SK-N-SH (cell line): ENCODE results near the gene ELMOD1. TPM values are rescaled to one million over a fixed set of nuclear protein-coding genes. Genes with fewer than 3 reads are reported as not detected.

Experiments
- CTCF ChIA-PET: fragments of 300-600, 350-600 bp; formaldehyde crosslinking; extraction: SDS; loops from one replicate; lab custom pipeline; 2021; lab: Yijun Ruan, JAX
- POLR2A ChIA-PET: fragments of 350-600 bp; sonication (Branson Sonifier 250); formaldehyde crosslinking; extraction: SDS; loops from one replicate; lab custom pipeline; 2020; ENCODE audit warnings: antibody characterized with exemption, inconsistent platforms; lab: Yijun Ruan, JAX
- DNase-seq: peaks from one replicate; pipeline ENCODE4 v3.0.0; 2012
- H2AFZ ChIP-seq: fragments of 200-600 bp; sonication (generic); 2 replicates; pipeline ENCODE4 v1.8.1; 2016; ENCODE audit warnings: antibody characterized with exemption, mild to moderate bottlenecking, low read depth
- H3F3A ChIP-seq: fragments of 200-600 bp; sonication (generic); replicated peaks from 2 replicates; pipeline ENCODE3; 2016; ENCODE audit warnings: antibody characterized with exemption, mild to moderate bottlenecking; ENCODE audit not compliant: insufficient read depth
- H3K27ac ChIP-seq, 2 experiments: fragments of 200-500 bp in 1 of 2; fragments of 200-600 bp in 1 of 2; sonication (Bioruptor generic) in 1 of 2; sonication (generic), shearing (Covaris generic) in 1 of 2; 2 replicates each; pipeline versions ENCODE4 v1.5.1 to v1.6.1; 2014 to 2016; ENCODE audit warnings: low read depth in 2 of 2, inconsistent platforms in 1 of 2, low read length in 1 of 2, mild to moderate bottlenecking in 1 of 2, mixed read lengths in 1 of 2
- H3K27me3 ChIP-seq: fragments of 200-600 bp; sonication (generic), shearing (Covaris generic); 2 replicates; pipeline ENCODE4 v1.6.1; 2016; ENCODE audit warnings: mixed run types; ENCODE audit not compliant: insufficient read depth
- H3K36me3 ChIP-seq, 2 experiments: fragments of 200-500 bp in 1 of 2; fragments of 200-600 bp in 1 of 2; sonication (Bioruptor generic) in 1 of 2; sonication (generic) in 1 of 2; replicated peaks in 1 of 2; 2 replicates each; pipeline versions ENCODE3 to v1.5.1; 2014 to 2016; ENCODE audit warnings: low read length in 1 of 2, mild to moderate bottlenecking in 1 of 2; ENCODE audit not compliant: insufficient read depth in 2 of 2, control insufficient read depth in 1 of 2
- H3K4me1 ChIP-seq, 2 experiments: fragments of 200-500 bp in 1 of 2; fragments of 200-600 bp in 1 of 2; sonication (Bioruptor generic) in 1 of 2; sonication (generic), shearing (Covaris generic) in 1 of 2; 2 replicates each; pipeline versions ENCODE4 v1.5.1 to v1.6.1; 2014 to 2016; ENCODE audit warnings: low read depth in 1 of 2, low read length in 1 of 2, mixed run types in 1 of 2; ENCODE audit not compliant: insufficient read depth in 2 of 2, control insufficient read depth in 1 of 2
- H3K4me2 ChIP-seq: fragments of 200-600 bp; sonication (generic), shearing (Covaris generic); 2 replicates; pipeline ENCODE4 v1.6.1; 2017; ENCODE audit warnings: mixed run types
- H3K4me3 ChIP-seq, 2 experiments: fragments of 200-500 bp in 1 of 2; fragments of 200-600 bp in 1 of 2; sonication (Bioruptor generic) in 1 of 2; sonication (generic), shearing (Covaris generic) in 1 of 2; 2 replicates each; pipeline versions ENCODE4 v1.5.1 to v1.8.1; 2014 to 2016; ENCODE audit warnings: low read depth in 2 of 2, inconsistent platforms in 1 of 2, low read length in 1 of 2, mild to moderate bottlenecking in 1 of 2, mixed read lengths in 1 of 2, moderate library complexity in 1 of 2
- H3K79me2 ChIP-seq: fragments of 200-600 bp; sonication (generic); 2 replicates; pipeline ENCODE4 v1.8.1; 2017; ENCODE audit warnings: mild to moderate bottlenecking; ENCODE audit not compliant: insufficient read depth
- H3K9ac ChIP-seq: fragments of 200-600 bp; sonication (generic); 2 replicates; pipeline ENCODE4 v1.6.1; 2017; ENCODE audit warnings: mixed run types
- H3K9me2 ChIP-seq: fragments of 200-600 bp; sonication (generic); 2 replicates; pipeline ENCODE4 v1.6.1; 2017; ENCODE audit warnings: mixed run types
- H3K9me3 ChIP-seq: fragments of 200-600 bp; sonication (generic); 2 replicates; pipeline ENCODE4 v1.6.1; 2017; ENCODE audit warnings: mixed run types, mild to moderate bottlenecking, moderate library complexity
- H4K20me1 ChIP-seq: fragments of 200-600 bp; sonication (generic); 2 replicates; pipeline ENCODE4 v1.6.1; 2017; ENCODE audit warnings: mild to moderate bottlenecking, mixed run types; ENCODE audit not compliant: insufficient read depth
- CTCF ChIP-seq: fragments of 200-600 bp; sonication (generic); IDR thresholded peaks from 2 replicates; pipeline ENCODE4 v1.6.1; 2017; ENCODE audit warnings: antibody characterized with exemption, mild to moderate bottlenecking, moderate library complexity
- ELF1 ChIP-seq: IDR thresholded peaks from 2 replicates; pipeline ENCODE4 v1.4.0; 2012
- EP300 ChIP-seq, 2 experiments: IDR thresholded peaks; 2 replicates each; pipeline versions ENCODE4 v1.4.0 to v1.6.1; 2012; ENCODE audit warnings: borderline replicate concordance in 1 of 2, low read depth in 1 of 2, low read length in 1 of 2
- FOSL2 ChIP-seq: IDR thresholded peaks from 2 replicates; pipeline ENCODE4 v1.4.0; 2012; ENCODE audit warnings: low read depth, mild to moderate bottlenecking, moderate library complexity, borderline replicate concordance
- GABPA ChIP-seq: IDR thresholded peaks from 2 replicates; pipeline ENCODE4 v1.4.0; 2012; ENCODE audit warnings: low read depth, mild to moderate bottlenecking
- JUND ChIP-seq: IDR thresholded peaks from 2 replicates; pipeline ENCODE4 v1.4.0; 2012
- MXI1 ChIP-seq: IDR thresholded peaks from 2 replicates; pipeline ENCODE4 v1.6.1; 2012; ENCODE audit warnings: mild to moderate bottlenecking, low read depth, low read length, improper control_type of control experiment
- NFIC ChIP-seq: IDR thresholded peaks from 2 replicates; pipeline ENCODE4 v1.4.0; 2012; ENCODE audit warnings: borderline replicate concordance
- NRF1 ChIP-seq: IDR thresholded peaks from 2 replicates; pipeline ENCODE4 v1.6.1; 2012; ENCODE audit warnings: low read depth, mild to moderate bottlenecking, low read length
- POLR2AphosphoS5 ChIP-seq: IDR thresholded peaks from 2 replicates; pipeline ENCODE4 v1.6.1; 2012; ENCODE audit warnings: low read depth, low read length
- RCOR1 ChIP-seq: fragments of 150-350 bp; IDR thresholded peaks from 2 replicates; pipeline ENCODE4 v1.6.1; 2017; ENCODE audit warnings: antibody characterized with exemption, low read length
- RXRA ChIP-seq: IDR thresholded peaks from 2 replicates; pipeline ENCODE4 v1.4.0; 2012; ENCODE audit warnings: low read depth, mild to moderate bottlenecking, borderline replicate concordance
- SMC3 ChIP-seq: IDR thresholded peaks from 2 replicates; pipeline ENCODE4 v1.6.1; 2012; ENCODE audit warnings: low read depth, low read length, improper control_type of control experiment
- TCF12 ChIP-seq: IDR thresholded peaks from 2 replicates; pipeline ENCODE4 v1.4.0; 2012
- TEAD4 ChIP-seq: IDR thresholded peaks from 2 replicates; pipeline ENCODE4 v1.4.0; 2012; ENCODE audit warnings: mild to moderate bottlenecking, borderline replicate concordance; ENCODE audit not compliant: insufficient read depth
- USF2 ChIP-seq: fragments of 150-350 bp; IDR thresholded peaks from 2 replicates; pipeline ENCODE4 v1.6.1; 2017; ENCODE audit warnings: antibody characterized with exemption, low read length, low read depth, borderline replicate concordance
- WGBS: methylation state at CpG from one replicate; pipeline ENCODE4 v1.1.6; 2017; ENCODE audit warnings: low lambda C conversion rate; 5-methylcytosine and 5-hydroxymethylcytosine counted together
- polyA plus RNA-seq, 3 experiments: library from polyadenylated mRNA; depleted of rRNA; stranded (reverse); fragments of >200 nt; gene quantifications; 2 replicates each; pipeline ENCODE4 v1.2.3, GENCODE V29; 2012
- TF ChIP-seq, protein P1 (sequence below): IDR thresholded peaks from 2 replicates; pipeline ENCODE4; 2012

Gene ELMOD1
- polyA plus RNA-seq, 1 of the 3 experiments (the other 2 are of a cell fraction), result not detected

GRCh38 chr11:107665018-107665417 is 74.1 kb downstream of the ELMOD1 start:
- no peak overlapping the region for H3K9ac ChIP-seq
- H2AFZ ChIP-seq, result no peak overlapping the region
- no peaks in the 10 kb centered on the region for H3F3A ChIP-seq
- TF ChIP-seq NRF1, result no peak
- WGBS, result 8% methylated on average over 10 of the region's 10 CpGs
- ChIA-PET POLR2A (no interaction called here), CTCF (interaction anchor here (1.0 to 1.3 kb wide), 2 partner anchors 11 to 27 kb away, joined by 3 read pairs; no protein-coding TSS in a partner anchor)
- H4K20me1 ChIP-seq, result no peaks in the 10 kb centered on the region
- H3K9me3 ChIP-seq, result no peaks in the 10 kb centered on the region
- no peak overlapping the region for H3K4me2 ChIP-seq
- H3K9me2 ChIP-seq, result no peaks in the 10 kb centered on the region
- no peak overlapping the region for H3K4me3 ChIP-seq
- H3K4me1 ChIP-seq, result no peaks in the 10 kb centered on the region; a peak in 1 of 4 replicates
- H3K36me3 ChIP-seq, result no peaks in the 10 kb centered on the region
- no peak overlapping the region for H3K27ac ChIP-seq
- no peaks in the 10 kb centered on the region for H3K79me2 ChIP-seq
- peaks cover 33% of the 10 kb centered on the region; the same call in 1 of the 2 replicates for H3K27me3 ChIP-seq
- DNase-seq, result no peak

DNA sequence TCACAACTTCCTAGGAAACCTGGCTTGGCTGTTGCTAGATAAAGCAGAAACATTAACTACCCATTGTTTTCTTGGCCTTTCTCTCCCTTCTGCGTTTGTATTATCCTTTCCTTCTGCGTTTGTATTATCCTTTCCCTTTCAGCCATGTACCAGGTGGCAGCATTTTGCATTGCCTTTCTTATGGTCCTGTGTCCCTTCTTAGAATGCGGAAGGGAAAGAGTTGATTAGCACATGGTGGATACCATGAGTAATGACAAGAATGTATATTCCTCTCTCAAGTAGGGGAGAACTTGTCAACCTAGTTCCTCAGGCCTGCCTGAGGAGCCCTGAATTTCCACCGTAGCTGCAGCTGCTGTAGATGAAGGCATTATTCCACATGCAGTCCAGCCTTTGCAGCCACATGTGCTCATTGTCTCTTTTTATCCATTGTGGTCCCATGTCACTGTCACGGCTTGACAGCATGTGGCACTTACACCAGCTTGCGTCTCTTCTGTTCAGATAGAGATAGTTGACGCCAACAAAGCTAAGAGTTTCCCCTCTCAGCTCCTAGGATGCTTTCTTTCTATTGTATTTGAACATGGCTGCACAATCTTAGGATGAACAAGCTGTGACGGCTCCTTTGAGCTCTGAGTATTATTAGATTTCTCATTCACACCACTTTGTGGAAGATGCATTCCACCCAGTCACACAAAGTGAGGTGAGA is 76.1 kb downstream of the ELMOD1 start:
- Histone ChIP-seq H3K36me3 (no peaks in the 10 kb centered on the region), H3K9me3 (no peaks in the 10 kb centered on the region), H3K27ac (no peak overlapping the region), H3F3A (no peaks in the 10 kb centered on the region), H2AFZ (no peak overlapping the region), H3K27me3 (peaks cover 47% of the 10 kb centered on the region; the same call in 1 of the 2 replicates), H3K4me1 (no peaks in the 10 kb centered on the region; a peak in 1 of 4 replicates), H3K9me2 (no peaks in the 10 kb centered on the region), H3K4me3 (no peak overlapping the region), H3K9ac (no peak overlapping the region), H3K4me2 (no peak overlapping the region), H4K20me1 (no peaks in the 10 kb centered on the region), H3K79me2 (no peaks in the 10 kb centered on the region)
- TF ChIP-seq POLR2AphosphoS5, result no peak
- no peak for TF ChIP-seq USF2
- TF ChIP-seq FOSL2, result no peak
- TF ChIP-seq ELF1, result no peak
- no peak for TF ChIP-seq RCOR1
- TF ChIP-seq RXRA, result no peak
- TF ChIP-seq CTCF, result no peak
- TF ChIP-seq TEAD4, result no peak
- TF ChIP-seq GABPA, result no peak
- TF ChIP-seq JUND, result no peak
- TF ChIP-seq MXI1, result no peak
- TF ChIP-seq, protein P1, sequence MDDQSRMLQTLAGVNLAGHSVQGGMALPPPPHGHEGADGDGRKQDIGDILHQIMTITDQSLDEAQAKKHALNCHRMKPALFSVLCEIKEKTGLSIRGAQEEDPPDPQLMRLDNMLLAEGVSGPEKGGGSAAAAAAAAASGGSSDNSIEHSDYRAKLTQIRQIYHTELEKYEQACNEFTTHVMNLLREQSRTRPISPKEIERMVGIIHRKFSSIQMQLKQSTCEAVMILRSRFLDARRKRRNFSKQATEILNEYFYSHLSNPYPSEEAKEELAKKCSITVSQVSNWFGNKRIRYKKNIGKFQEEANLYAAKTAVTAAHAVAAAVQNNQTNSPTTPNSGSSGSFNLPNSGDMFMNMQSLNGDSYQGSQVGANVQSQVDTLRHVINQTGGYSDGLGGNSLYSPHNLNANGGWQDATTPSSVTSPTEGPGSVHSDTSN, result no peak
- no peak for TF ChIP-seq TCF12
- TF ChIP-seq SMC3, result no peak
- no peak for TF ChIP-seq EP300 (IDR thresholded peaks at IDR 0.05; ENCODE audit: borderline replicate concordance in 1 of 2, low read depth in 1 of 2, low read length in 1 of 2)
- TF ChIP-seq NFIC, result no peak
- POLR2A ChIA-PET, result no interaction called here
- 20% methylated on average over 8 of the region's 8 CpGs for WGBS
- no peak for DNase-seq
- CTCF ChIA-PET, result interaction anchor here (1.8 kb wide), 1 partner anchor 23 kb away, joined by 6 read pairs; no protein-coding TSS in a partner anchor
